HCT116 (cell line): ENCODE measurements around the gene RAI14. TPM values are rescaled to one million over a fixed set of nuclear protein-coding genes. Genes with fewer than 3 reads are reported as not detected.

Source experiments
- ATAC-seq: fragments of 200-7000 bp; cut with Tn5 transposase; 2 replicates; pipeline ENCODE4 v1.9.1; 2020; ENCODE audit warnings: mild to moderate bottlenecking, moderate library complexity
- BruUV-seq: library from RNA; stranded (reverse); fragments of 400-500 nt; replicated peaks from 2 replicates; lab custom pipeline; 2021; lab: Mats Ljungman, UMichigan
- CTCF ChIA-PET: fragments of 300-600 bp; sonication (Branson Sonifier 250); formaldehyde crosslinking; loops from one replicate; lab custom pipeline; 2021; ENCODE audit warnings: antibody characterized with exemption; lab: Charles Lee
- POLR2A ChIA-PET: fragments of 300-600, 350-600 bp; sonication (Branson Sonifier 250); formaldehyde crosslinking; loops from one replicate; lab custom pipeline; 2021; ENCODE audit warnings: antibody characterized with exemption; lab: Charles Lee
- RAD21 ChIA-PET, 2 experiments: fragments of 300-600 bp; sonication (Branson Sonifier 250); formaldehyde crosslinking; loops; one replicate each; lab custom pipeline; 2023; ENCODE audit warnings: low total read pairs in 2 of 2; ENCODE audit not compliant: uncharacterized antibody in 2 of 2, unreplicated experiment in 2 of 2, low non-redundant PET in 1 of 2; lab: Charles Lee
- DNase-seq: peaks from one replicate; pipeline ENCODE4 v3.0.0-alpha.2; 2010; ENCODE audit warnings: low read depth, low spot score
- H2AFZ ChIP-seq: fragments of 200-600 bp; shearing (Covaris generic), sonication (generic); 2 replicates; pipeline ENCODE4 v1.6.1; 2017; ENCODE audit warnings: low read depth, mixed run types, mixed read lengths, antibody characterized with exemption, low read length; ENCODE audit not compliant: poor library complexity, severe bottlenecking
- H3K27ac ChIP-seq: 2 replicates; pipeline ENCODE4 v1.5.1; 2012; ENCODE audit warnings: low read depth, low read length
- H3K27me3 ChIP-seq: fragments of 200-600 bp; sonication (generic); 2 replicates; pipeline ENCODE4 v1.6.1; 2016; ENCODE audit warnings: mixed run types, low read length, mixed read lengths; ENCODE audit not compliant: insufficient read depth
- H3K36me3 ChIP-seq, 2 experiments: fragments of 200-500 bp in 1 of 2; fragments of 200-600 bp in 1 of 2; sonication (Bioruptor generic) in 1 of 2; sonication (generic) in 1 of 2; 2 replicates each; pipeline versions ENCODE4 v1.5.1 to v1.6.1; 2014 to 2016; ENCODE audit warnings: low read length in 2 of 2, inconsistent platforms in 1 of 2, mixed read lengths in 1 of 2, mixed run types in 1 of 2; ENCODE audit not compliant: insufficient read depth in 2 of 2, control insufficient read depth in 1 of 2
- H3K4me1 ChIP-seq, 2 experiments: fragments of 200-600 bp in 1 of 2; sonication (generic) in 1 of 2; 2 replicates each; pipeline versions ENCODE4 v1.5.1 to v1.6.1; 2012 to 2017; ENCODE audit warnings: low read length in 2 of 2, inconsistent platforms in 1 of 2, mild to moderate bottlenecking in 1 of 2, mixed read lengths in 1 of 2, mixed run types in 1 of 2, moderate library complexity in 1 of 2; ENCODE audit not compliant: insufficient read depth in 2 of 2, control insufficient read depth in 1 of 2
- H3K4me2 ChIP-seq: fragments of 200-600 bp; sonication (generic); 2 replicates; pipeline ENCODE4 v1.6.1; 2017; ENCODE audit warnings: mixed run types, low read length, mixed read lengths
- H3K4me3 ChIP-seq, 2 experiments: fragments of 200-600 bp in 1 of 2; sonication (generic) in 1 of 2; replicated peaks in 1 of 2; 2 replicates each; pipeline ENCODE4 v1.5.1; 2011 to 2016; ENCODE audit warnings: low read length in 2 of 2, control low read depth in 1 of 2, low read depth in 1 of 2, mild to moderate bottlenecking in 1 of 2, mixed read lengths in 1 of 2, mixed run types in 1 of 2
- H3K79me2 ChIP-seq: fragments of 200-600 bp; sonication (generic); 2 replicates; pipeline ENCODE4 v1.6.1; 2017; ENCODE audit warnings: mild to moderate bottlenecking, mixed run types, low read length, moderate library complexity, mixed read lengths; ENCODE audit not compliant: insufficient read depth
- H3K9ac ChIP-seq: fragments of 200-600 bp; sonication (generic); 2 replicates; pipeline ENCODE4 v1.6.1; 2016; ENCODE audit warnings: low read length, mixed read lengths
- H3K9me2 ChIP-seq: fragments of 200-600 bp; sonication (generic), shearing (Covaris generic); 2 replicates; pipeline ENCODE4 v1.6.1; 2017; ENCODE audit warnings: mixed run types, mild to moderate bottlenecking, moderate library complexity; ENCODE audit not compliant: insufficient read depth
- H3K9me3 ChIP-seq, 2 experiments: fragments of 200-500 bp in 1 of 2; fragments of 200-600 bp in 1 of 2; sonication (Bioruptor generic) in 1 of 2; sonication (generic) in 1 of 2; 2 replicates each; pipeline ENCODE4 v1.6.1; 2014 to 2017; ENCODE audit warnings: low read length in 2 of 2, mixed read lengths in 2 of 2, inconsistent platforms in 1 of 2, low read depth in 1 of 2, mild to moderate bottlenecking in 1 of 2, mixed run types in 1 of 2, moderate library complexity in 1 of 2; ENCODE audit not compliant: control insufficient read depth in 1 of 2, insufficient read depth in 1 of 2
- H4K20me1 ChIP-seq: fragments of 200-600 bp; sonication (generic), shearing (Covaris generic); 2 replicates; pipeline ENCODE4 v1.6.1; 2017; ENCODE audit warnings: mixed run types, mild to moderate bottlenecking, moderate library complexity; ENCODE audit not compliant: insufficient read depth
- CBX3 ChIP-seq: IDR thresholded peaks from 2 replicates; pipeline ENCODE4 v1.6.1; 2012; ENCODE audit warnings: low read depth
- CEBPB ChIP-seq: IDR thresholded peaks from 2 replicates; pipeline ENCODE4 v1.6.1; 2012; ENCODE audit warnings: low read depth
- CTCF ChIP-seq, 3 experiments: fragments of 200-600 bp in 1 of 3; sonication (generic) in 1 of 3; IDR thresholded peaks in 2 of 3; conservative IDR thresholded peaks in 1 of 3; 2 replicates each; pipeline ENCODE4 v1.5.1; 2012 to 2017; ENCODE audit warnings: low read depth in 2 of 3, low read length in 2 of 3, antibody characterized with exemption in 1 of 3, borderline replicate concordance in 1 of 3, control low read depth in 1 of 3, mild to moderate bottlenecking in 1 of 3, mixed read lengths in 1 of 3, mixed run types in 1 of 3, moderate library complexity in 1 of 3; ENCODE audit not compliant: insufficient read depth in 1 of 3
- EZH2 ChIP-seq: fragments of 200-600 bp; sonication (generic); IDR thresholded peaks from 2 replicates; pipeline ENCODE4 v1.6.1; 2017; ENCODE audit warnings: antibody characterized with exemption, mixed run types
- MAX ChIP-seq: IDR thresholded peaks from 2 replicates; pipeline ENCODE4 v1.6.1; 2012
- POLR2A ChIP-seq: IDR thresholded peaks from 2 replicates; pipeline ENCODE4 v1.7.0; 2011; ENCODE audit warnings: borderline replicate concordance; ENCODE audit not compliant: insufficient read depth, insufficient read length; ENCODE audit errors: extremely low read depth
- intact Hi-C: fragments of 100-400 bp; cut with micrococcal nuclease; formaldehyde crosslinking; loops from 2 replicates; pipeline ENCODE4 v1.10.0; 2022
- total RNA-seq: library from RNA; stranded (reverse); gene quantifications from one replicate; pipeline ENCODE4 v1.2.1, GENCODE V29; 2021; ENCODE audit not compliant: unreplicated experiment

The RAI14 gene
- total RNA-seq, 1 experiment from 2014 or later, result 47.9 TPM

GRCh38 chr5:34708777-34709176 is 52.6 kb downstream of the RAI14 start:
- TF ChIP-seq EZH2 (no peak), CTCF (IDR thresholded peaks at IDR 0.05 in 2 of 3, conservative IDR thresholded peaks at IDR 0.05 in 1 of 3; ENCODE audit: borderline replicate concordance in 1 of 3, insufficient read depth in 1 of 3, low read depth in 2 of 3, low read length in 2 of 3) (no peak), POLR2A (no peak), CBX3 (no peak), MAX (no peak), CEBPB (no peak)
- POLR2A ChIA-PET, result interaction anchor here (1.2 kb wide), 1 partner anchor 12 kb away, joined by 4 read pairs; no protein-coding TSS in a partner anchor
- RAD21 ChIA-PET, result no interaction called here
- H3K4me3 ChIP-seq, result no peak overlapping the region
- DNase-seq, result no peak
- H4K20me1 ChIP-seq, result no peaks in the 10 kb centered on the region
- intact Hi-C loops, result no loop called here
- no peaks in the 10 kb centered on the region for H3K9me2 ChIP-seq
- no TSS peak for BruUV-seq
- no peaks in the 10 kb centered on the region for H3K9me3 ChIP-seq
- H3K79me2 ChIP-seq, result peaks cover 3% of the 10 kb centered on the region; the same call in 1 of the 2 replicates
- no peak overlapping the region for H3K9ac ChIP-seq
- CTCF ChIA-PET, result no interaction called here
- H3K4me1 ChIP-seq, result peaks cover 0 to 7% of the 10 kb centered on the region in 2 experiments; a peak in 1 of 4 replicates
- 0 out of 4 replicates have a peak, but pooled peaks cover 0 to 2% of the 10 kb centered on the region in 2 experiments for H3K36me3 ChIP-seq
- H3K27ac ChIP-seq, result no peak overlapping the region
- no peak overlapping the region for H3K4me2 ChIP-seq
- H3K27me3 ChIP-seq, result no peaks in the 10 kb centered on the region
- H2AFZ ChIP-seq, result no peak overlapping the region
- ATAC-seq, result no peak
